ENCODE measurements around the gene TMEM39B.

- TF ChIP-seq CTCF (conservative IDR thresholded peaks at IDR 0.05; ENCODE audit: low read depth, low read length) (no peak), POLR2A (IDR thresholded peaks at IDR 0.05; ENCODE audit: low read depth, low read length) (no peak), RAD21 (IDR thresholded peaks at IDR 0.05; ENCODE audit: low read length) (no peak), USF2 (IDR thresholded peaks at IDR 0.05; ENCODE audit: low read depth, low read length) (no peak), NFE2L2 (IDR thresholded peaks at IDR 0.05; ENCODE audit: low read depth, low read length) (no peak), CEBPB (IDR thresholded peaks at IDR 0.05; ENCODE audit: low read depth, low read length) (no peak)
Observed at GRCh38 chr1:32068957-32069588, 3.7 kb upstream of the TMEM39B start.

Measured in IMR-90 (cell line).